ENCODE measurements around the gene HOXC13.

- TF ChIP-seq CTCF (IDR thresholded peaks at IDR 0.05) (no peak), POLR2A (IDR thresholded peaks at IDR 0.05) (no peak)
Measured at GRCh38 chr12:53956251-53956887, 17.7 kb downstream of the HOXC13 start.
